ENCODE results near the gene TEK. TPM values are rescaled to one million over a fixed set of nuclear protein-coding genes. Genes with fewer than 3 reads are reported as not detected.

Gene TEK
- 10 to 100 TPM in 2 of 3 donors, 1 to 10 TPM in 1; 5.9 to 15.2 (median 14.4) TPM for total RNA-seq

- no peak for TF ChIP-seq POLR2AphosphoS5 (IDR thresholded peaks at IDR 0.05)
- TF ChIP-seq CTCF (IDR thresholded peaks at IDR 0.05): no peak
- intact Hi-C loops (cut with DNase I; ENCODE audit: low total_unique reads): no loop called here
- Histone ChIP-seq H3K4me1 (no peaks in the 10 kb centered on the region), H3K27me3 (no peaks in the 10 kb centered on the region), H3K36me3 (no peaks in the 10 kb centered on the region), H3K4me3 (peak within 1 kb of the TSS; percentile 15 to 54 (median 27)), H3K9me3 (no peaks in the 10 kb centered on the region), H3K27ac (peak within 1 kb of the TSS in 1 of 2 donors; percentile 55)
- no peak for DNase-seq (ENCODE audit: low spot score in 2 of 2)
These were observed at the start of gene TEK for GRCh38 chr9:27108981-27109541. TSS of gene TEK (plus strand) at chr9:27109225. CDS start at chr9:27109591, 366 bp downstream.

DNA sequence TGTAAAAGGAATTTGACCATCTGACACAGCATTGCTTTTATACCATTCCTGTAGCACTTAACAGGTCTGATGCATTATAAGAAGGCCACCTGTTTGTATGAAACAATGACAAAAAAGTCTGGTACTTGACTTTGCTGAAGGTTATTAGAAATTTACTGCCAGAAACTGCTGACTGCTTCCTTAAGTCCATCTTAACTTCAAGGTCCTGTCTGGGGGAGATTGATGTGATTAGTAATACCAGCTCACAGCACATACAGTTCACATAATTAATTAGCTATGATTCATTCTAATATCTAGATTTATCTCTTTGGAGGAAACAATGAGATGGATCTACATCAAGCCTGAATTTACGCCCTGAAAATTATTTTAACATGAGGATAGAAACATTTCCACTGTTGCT is 49.6 kb upstream of the TEK start:
- Histone ChIP-seq H3K4me1 (no peaks in the 10 kb centered on the region), H3K9me3 (no peaks in the 10 kb centered on the region), H3K27me3 (no peaks in the 10 kb centered on the region), H3K36me3 (peaks cover 3% of the 10 kb centered on the region), H3K4me3 (no peak overlapping the region), H3K27ac (no peak overlapping the region)
- intact Hi-C loops (cut with DNase I; ENCODE audit: low total_unique reads): no loop called here
- TF ChIP-seq POLR2AphosphoS5 (IDR thresholded peaks at IDR 0.05) (no peak), POLR2A (IDR thresholded peaks at IDR 0.05) (no peak), CTCF (IDR thresholded peaks at IDR 0.05) (no peak)
- DNase-seq (ENCODE audit: low spot score in 2 of 2): no peak

DNA sequence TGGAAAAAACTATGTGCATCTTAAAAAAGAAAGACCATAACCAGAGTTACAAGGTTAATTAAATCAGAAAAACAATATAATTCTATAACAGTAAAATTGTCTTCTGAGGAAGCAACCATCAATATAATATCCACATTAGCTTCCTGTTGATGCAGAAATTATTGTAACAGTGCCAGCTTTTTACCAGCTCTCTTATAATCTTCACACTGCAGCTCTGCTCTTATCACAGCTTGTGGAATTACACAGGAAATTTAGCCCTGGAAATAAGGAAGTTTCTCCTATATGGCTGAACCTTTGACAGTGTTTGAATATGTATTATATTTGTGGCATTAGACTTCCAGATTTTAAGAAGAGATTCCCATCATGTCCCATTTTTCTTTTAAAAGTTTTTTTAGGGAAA is 49.1 kb upstream of the TEK start:
- DNase-seq (ENCODE audit: low spot score in 2 of 2): no peak
- Histone ChIP-seq H3K27me3 (no peaks in the 10 kb centered on the region), H3K4me3 (no peak overlapping the region), H3K9me3 (no peaks in the 10 kb centered on the region), H3K27ac (no peak overlapping the region), H3K36me3 (peaks cover 3% of the 10 kb centered on the region), H3K4me1 (no peaks in the 10 kb centered on the region)
- TF ChIP-seq POLR2AphosphoS5 (IDR thresholded peaks at IDR 0.05) (no peak), CTCF (IDR thresholded peaks at IDR 0.05) (no peak), POLR2A (IDR thresholded peaks at IDR 0.05) (no peak)
- intact Hi-C loops (cut with DNase I; ENCODE audit: low total_unique reads): no loop called here

DNA sequence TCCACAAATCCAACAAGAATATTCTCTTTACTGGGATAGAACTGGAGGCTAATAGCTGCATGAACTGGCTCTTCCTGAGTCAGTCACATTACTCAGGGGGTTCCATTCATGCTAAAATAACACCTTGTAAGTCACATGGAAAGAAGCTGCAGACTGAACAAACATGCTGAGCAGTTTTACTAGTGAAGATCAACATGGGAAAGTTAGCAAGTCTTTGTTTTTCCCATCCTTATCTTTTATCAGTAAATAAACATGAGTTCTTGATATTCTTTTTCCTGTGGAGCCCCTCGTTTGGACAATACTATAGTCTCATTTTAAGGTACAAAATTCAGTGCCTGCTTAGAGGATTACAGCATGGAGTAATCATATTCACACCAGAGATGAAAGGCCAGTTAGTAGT is 43.7 kb upstream of the TEK start:
- Histone ChIP-seq H3K4me3 (no peak overlapping the region), H3K27me3 (no peaks in the 10 kb centered on the region), H3K4me1 (no peaks in the 10 kb centered on the region), H3K9me3 (no peaks in the 10 kb centered on the region), H3K36me3 (peaks cover 3% of the 10 kb centered on the region), H3K27ac (no peak overlapping the region)
- DNase-seq (ENCODE audit: low spot score in 2 of 2): no peak
- intact Hi-C loops (cut with DNase I; ENCODE audit: low total_unique reads): no loop called here
- TF ChIP-seq CTCF (IDR thresholded peaks at IDR 0.05): no peak
- no peak for TF ChIP-seq POLR2AphosphoS5 (IDR thresholded peaks at IDR 0.05)
- TF ChIP-seq POLR2A (IDR thresholded peaks at IDR 0.05): no peak

DNA sequence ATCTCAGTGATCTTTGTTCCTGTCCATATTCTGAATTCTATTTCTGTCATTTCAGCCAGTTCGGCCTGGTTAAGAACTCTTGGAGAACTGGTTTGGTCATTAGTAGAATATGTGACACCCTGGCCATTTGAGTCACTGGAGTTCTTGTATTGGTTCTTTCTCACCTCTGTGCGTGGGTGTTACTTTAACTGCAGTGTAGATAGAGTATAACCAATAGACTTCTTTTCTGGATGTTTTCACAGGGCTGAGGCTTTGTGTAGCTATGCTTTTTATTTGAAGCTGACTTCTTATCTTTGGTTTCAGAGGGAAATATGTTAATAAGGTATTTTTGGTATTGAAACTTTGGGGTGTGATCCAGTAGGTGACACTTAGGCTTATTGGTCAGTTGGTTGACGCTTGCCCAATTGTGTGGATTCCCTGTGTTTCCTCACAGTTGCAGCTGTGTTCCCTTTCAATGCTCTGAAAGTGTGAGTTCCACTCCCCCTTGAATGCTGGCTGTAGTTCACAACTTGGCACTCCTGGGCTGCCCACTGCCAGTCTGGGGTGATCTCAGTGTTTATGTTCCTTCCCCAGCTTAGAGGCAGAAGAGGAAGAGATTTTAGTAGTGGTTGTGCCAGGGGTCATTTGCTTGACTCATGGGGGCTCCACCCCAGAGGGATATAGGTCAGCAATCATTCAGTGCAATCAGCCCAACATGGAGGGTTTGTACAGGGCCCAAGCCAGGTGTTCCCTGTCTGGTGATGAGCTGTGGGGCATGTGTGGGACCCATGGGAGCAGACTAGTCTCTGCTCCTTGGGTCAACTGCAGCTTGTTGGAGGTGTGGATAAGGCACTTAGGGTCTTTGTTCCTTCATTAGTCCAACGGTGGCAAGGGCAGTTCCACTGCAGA is 34.9 kb upstream of the TEK start:
- H3K27ac ChIP-seq: no peak overlapping the region
- no peaks in the 10 kb centered on the region for H3K4me1 ChIP-seq
- H3K4me3 ChIP-seq: no peak overlapping the region
- intact Hi-C loops (cut with DNase I; ENCODE audit: low total_unique reads): no loop called here
- no peaks in the 10 kb centered on the region for H3K36me3 ChIP-seq
- no peaks in the 10 kb centered on the region for H3K9me3 ChIP-seq
- TF ChIP-seq POLR2AphosphoS5 (IDR thresholded peaks at IDR 0.05) (no peak), CTCF (IDR thresholded peaks at IDR 0.05) (no peak), POLR2A (IDR thresholded peaks at IDR 0.05) (no peak)
- no peaks in the 10 kb centered on the region for H3K27me3 ChIP-seq
- DNase-seq (ENCODE audit: low spot score in 2 of 2): no peak
